ENCODE measurements around the gene CAPG. TPM values are rescaled to one million over a fixed set of nuclear protein-coding genes. Genes with fewer than 3 reads are reported as not detected.

CAPG gene
- total RNA-seq, 2 experiments from 2014 or later: 282 to 288 TPM

Other genes with a start within 250 kb of the CAPG start
- 100 to 1,000 TPM; 100 to 102 TPM for gene TGOLN2, start 82.4 kb downstream of the CAPG start, total RNA-seq
- 10 to 100 TPM; 27.8 to 28.4 TPM for gene RETSAT, start 55.8 kb downstream of the CAPG start, total RNA-seq
- 10 to 100 TPM; 14.4 to 19.9 TPM for gene ELMOD3, start 55.6 kb downstream of the CAPG start, total RNA-seq
- gene SH2D6, start 8.3 kb upstream of the CAPG start, total RNA-seq: under 1 TPM; 0.61 to 0.73 TPM
- 100 to 1,000 TPM; 264 to 273 TPM for gene MAT2A, start 128.8 kb upstream of the CAPG start, total RNA-seq
- gene GGCX, start 151.1 kb upstream of the CAPG start, total RNA-seq: 10 to 100 TPM; 18.9 to 20.0 TPM
- gene VAMP8, start 167.2 kb upstream of the CAPG start, total RNA-seq: 100 to 1,000 TPM; 141 to 148 TPM
- gene VAMP5, start 174.1 kb upstream of the CAPG start, total RNA-seq: 10 to 100 TPM; 72.0 to 74.4 TPM
- gene RNF181, start 185.4 kb upstream of the CAPG start, total RNA-seq: 100 to 1,000 TPM in 1 of 2 experiments, 10 to 100 TPM in 1; 91.0 to 104 TPM
- 1 to 10 TPM; 1.7 to 1.9 TPM for gene TMEM150A, start 192.3 kb upstream of the CAPG start, total RNA-seq
- gene C2orf68, start 201.7 kb upstream of the CAPG start, total RNA-seq: 10 to 100 TPM; 38.9 to 43.4 TPM
- gene USP39, start 205.8 kb upstream of the CAPG start, total RNA-seq: 10 to 100 TPM; 81.3 to 82.4 TPM